ENCODE data around the gene ART5.
"Not testable (repeated sequence)": the region's sequence is repeated elsewhere in the genome, so short reads cannot be mapped to it uniquely, and the experiment has no call there.

ART5 gene

GRCh38 chr11:3623121-3623520 lies 18.7 kb downstream of the ART5 start:
- no peak for DNase-seq (ENCODE audit: extremely low read depth in 1 of 2, low read depth in 1 of 2)

GRCh38 chr11:3622521-3622920 lies 19.3 kb downstream of the ART5 start:
- no peak for DNase-seq (ENCODE audit: extremely low read depth in 1 of 2, low read depth in 1 of 2)

GRCh38 chr11:3617990-3618389 lies 23.8 kb downstream of the ART5 start:
- no peak for DNase-seq (ENCODE audit: extremely low read depth in 1 of 2, low read depth in 1 of 2)

- DNase-seq (ENCODE audit: extremely low read depth in 1 of 2, low read depth in 1 of 2) = no peak
Measured at GRCh38 chr11:3616721-3617460, 24.9 kb downstream of the ART5 start.

- DNase-seq (ENCODE audit: extremely low read depth in 1 of 2, low read depth in 1 of 2) = no peak
Measured at GRCh38 chr11:3615998-3616397, 25.8 kb downstream of the ART5 start.

- DNase-seq (ENCODE audit: extremely low read depth in 1 of 2, low read depth in 1 of 2) = peak; percentile 15 to 53
Measured at GRCh38 chr11:3614742-3615171, 27.0 kb downstream of the ART5 start.

- DNase-seq (ENCODE audit: extremely low read depth in 1 of 2, low read depth in 1 of 2) = no peak
Measured at GRCh38 chr11:3613998-3614741, 27.6 kb downstream of the ART5 start.

- DNase-seq (ENCODE audit: extremely low read depth in 1 of 2, low read depth in 1 of 2) = no peak
Measured at GRCh38 chr11:3611976-3612678, 29.7 kb downstream of the ART5 start.

- DNase-seq (ENCODE audit: extremely low read depth in 1 of 2, low read depth in 1 of 2) = no peak
Measured at GRCh38 chr11:3610846-3611245, 30.9 kb downstream of the ART5 start.

- no peak for DNase-seq (ENCODE audit: extremely low read depth in 1 of 2, low read depth in 1 of 2)
Measured at GRCh38 chr11:3609416-3610265, 32.2 kb downstream of the ART5 start.

- DNase-seq (ENCODE audit: extremely low read depth in 1 of 2, low read depth in 1 of 2) = no peak
Measured at GRCh38 chr11:3605771-3606203, 36.0 kb downstream of the ART5 start.

GRCh38 chr11:3605283-3605662 lies 36.5 kb downstream of the ART5 start:
- no peak for DNase-seq (ENCODE audit: extremely low read depth in 1 of 2, low read depth in 1 of 2)

GRCh38 chr11:3604167-3604566 lies 37.6 kb downstream of the ART5 start:
- DNase-seq (ENCODE audit: extremely low read depth in 1 of 2, low read depth in 1 of 2) = no peak

- DNase-seq (ENCODE audit: extremely low read depth in 1 of 2, low read depth in 1 of 2) = not testable (repeated sequence)
Measured at GRCh38 chr11:3600201-3600600, 41.6 kb downstream of the ART5 start.

- not testable (repeated sequence) for DNase-seq (ENCODE audit: extremely low read depth in 1 of 2, low read depth in 1 of 2)
Measured at GRCh38 chr11:3597743-3598142, 44.0 kb downstream of the ART5 start.

GRCh38 chr11:3591326-3591725 lies 50.5 kb downstream of the ART5 start:
- not testable (repeated sequence) for DNase-seq (ENCODE audit: extremely low read depth in 1 of 2, low read depth in 1 of 2)

- DNase-seq (ENCODE audit: extremely low read depth in 1 of 2, low read depth in 1 of 2) = not testable (repeated sequence)
Measured at GRCh38 chr11:3590193-3590592, 51.6 kb downstream of the ART5 start.

- not testable (repeated sequence) for DNase-seq (ENCODE audit: extremely low read depth in 1 of 2, low read depth in 1 of 2)
Measured at GRCh38 chr11:3588776-3589175, 53.0 kb downstream of the ART5 start.

Data from stimulated activated CD8-positive, alpha-beta memory T cell treated with anti-CD3 and anti-CD28 coated beads, Interleukin-7, amount 100 ng/mL, for 48 hours (primary cell).